ENCODE results near the gene SLC25A4.

SLC25A4 gene

DNA sequence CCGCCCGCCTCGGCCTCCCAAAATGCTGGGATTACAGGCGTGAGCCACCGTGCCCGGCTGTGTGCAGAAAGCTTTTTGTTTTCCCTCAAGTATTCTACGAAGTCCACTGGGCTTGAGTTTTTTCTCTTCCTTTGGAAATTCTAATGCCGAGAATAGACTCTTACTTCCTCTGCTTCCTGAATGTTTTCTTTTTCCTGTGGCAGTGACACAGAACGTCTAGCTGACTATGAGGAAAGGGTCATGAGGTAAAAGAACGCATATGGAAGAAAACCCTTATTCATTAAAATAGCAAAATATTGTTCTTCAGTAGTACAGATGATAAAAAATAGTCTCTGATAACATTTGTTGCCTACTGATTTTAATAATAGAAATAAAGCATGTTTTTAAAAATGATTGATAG, 4.9 kb upstream of the SLC25A4 start:
- Histone ChIP-seq H3K4me1 (ENCODE audit: control insufficient read depth, low read length) (peaks cover 7% of the 10 kb centered on the region), H3K27me3 (ENCODE audit: control insufficient read depth, low read length) (no peaks in the 10 kb centered on the region), H3K9me3 (ENCODE audit: control insufficient read depth, insufficient read depth, low read length) (no peaks in the 10 kb centered on the region), H3K4me2 (ENCODE audit: low read length) (no peak overlapping the region), H3K9me2 (replicated peaks; ENCODE audit: control insufficient read depth, low read length) (no peaks in the 10 kb centered on the region), H3K79me2 (ENCODE audit: control insufficient read depth, low read length) (no peaks in the 10 kb centered on the region), H3K4me3 (ENCODE audit: low read length) (no peak overlapping the region), H3K27ac (ENCODE audit: low read depth, low read length) (no peak overlapping the region), H3F3A (ENCODE audit: control insufficient read depth, insufficient read depth) (no peaks in the 10 kb centered on the region; the same call in 1 of the 2 replicates), H3K36me3 (ENCODE audit: control insufficient read depth, low read length) (no peaks in the 10 kb centered on the region), H4K20me1 (ENCODE audit: control insufficient read depth, insufficient read depth, low read depth, low read length) (no peaks in the 10 kb centered on the region)
- TF ChIP-seq, protein P1, sequence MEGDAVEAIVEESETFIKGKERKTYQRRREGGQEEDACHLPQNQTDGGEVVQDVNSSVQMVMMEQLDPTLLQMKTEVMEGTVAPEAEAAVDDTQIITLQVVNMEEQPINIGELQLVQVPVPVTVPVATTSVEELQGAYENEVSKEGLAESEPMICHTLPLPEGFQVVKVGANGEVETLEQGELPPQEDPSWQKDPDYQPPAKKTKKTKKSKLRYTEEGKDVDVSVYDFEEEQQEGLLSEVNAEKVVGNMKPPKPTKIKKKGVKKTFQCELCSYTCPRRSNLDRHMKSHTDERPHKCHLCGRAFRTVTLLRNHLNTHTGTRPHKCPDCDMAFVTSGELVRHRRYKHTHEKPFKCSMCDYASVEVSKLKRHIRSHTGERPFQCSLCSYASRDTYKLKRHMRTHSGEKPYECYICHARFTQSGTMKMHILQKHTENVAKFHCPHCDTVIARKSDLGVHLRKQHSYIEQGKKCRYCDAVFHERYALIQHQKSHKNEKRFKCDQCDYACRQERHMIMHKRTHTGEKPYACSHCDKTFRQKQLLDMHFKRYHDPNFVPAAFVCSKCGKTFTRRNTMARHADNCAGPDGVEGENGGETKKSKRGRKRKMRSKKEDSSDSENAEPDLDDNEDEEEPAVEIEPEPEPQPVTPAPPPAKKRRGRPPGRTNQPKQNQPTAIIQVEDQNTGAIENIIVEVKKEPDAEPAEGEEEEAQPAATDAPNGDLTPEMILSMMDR (IDR thresholded peaks at IDR 0.05; ENCODE audit: low read depth, low read length, poor library complexity, severe bottlenecking) = no peak
- TF ChIP-seq EZH2phosphoT487 (IDR thresholded peaks at IDR 0.05; ENCODE audit: borderline replicate concordance, low read length) = no peak

DNA sequence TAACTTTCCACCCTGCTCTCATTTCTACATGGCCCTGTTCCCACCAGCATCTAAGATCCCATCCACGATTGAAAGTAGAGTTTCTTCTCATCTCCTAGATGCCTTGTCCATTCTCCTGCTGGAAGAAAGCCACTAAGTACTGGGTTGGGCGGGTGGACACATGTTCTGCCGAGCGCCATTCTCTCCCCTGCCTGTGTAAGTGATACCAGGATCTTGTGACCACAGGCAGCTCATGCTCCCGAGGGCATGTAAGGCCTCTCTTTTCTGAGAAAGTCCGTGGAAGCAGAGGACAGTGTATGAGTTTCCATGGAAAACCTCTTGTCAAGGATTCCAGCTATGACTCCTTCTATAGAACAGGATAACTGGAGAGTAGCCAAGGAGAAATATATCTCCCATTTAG, 3.3 kb upstream of the SLC25A4 start:
- Histone ChIP-seq H4K20me1 (ENCODE audit: control insufficient read depth, insufficient read depth, low read depth, low read length) (no peaks in the 10 kb centered on the region), H3K4me3 (ENCODE audit: low read length) (no peak overlapping the region), H3K27ac (ENCODE audit: low read depth, low read length) (no peak overlapping the region), H3K4me2 (ENCODE audit: low read length) (no peak overlapping the region), H3K27me3 (ENCODE audit: control insufficient read depth, low read length) (no peaks in the 10 kb centered on the region), H3F3A (ENCODE audit: control insufficient read depth, insufficient read depth) (no peaks in the 10 kb centered on the region; the same call in 1 of the 2 replicates), H3K4me1 (ENCODE audit: control insufficient read depth, low read length) (peaks cover 17% of the 10 kb centered on the region), H3K79me2 (ENCODE audit: control insufficient read depth, low read length) (peaks cover 13% of the 10 kb centered on the region), H3K9me3 (ENCODE audit: control insufficient read depth, insufficient read depth, low read length) (no peaks in the 10 kb centered on the region), H3K9me2 (replicated peaks; ENCODE audit: control insufficient read depth, low read length) (no peaks in the 10 kb centered on the region), H3K36me3 (ENCODE audit: control insufficient read depth, low read length) (peaks cover 4% of the 10 kb centered on the region)
- no peak for TF ChIP-seq EZH2phosphoT487 (IDR thresholded peaks at IDR 0.05; ENCODE audit: borderline replicate concordance, low read length)
- TF ChIP-seq, protein P1 (IDR thresholded peaks at IDR 0.05; ENCODE audit: low read depth, low read length, poor library complexity, severe bottlenecking) = no peak

DNA sequence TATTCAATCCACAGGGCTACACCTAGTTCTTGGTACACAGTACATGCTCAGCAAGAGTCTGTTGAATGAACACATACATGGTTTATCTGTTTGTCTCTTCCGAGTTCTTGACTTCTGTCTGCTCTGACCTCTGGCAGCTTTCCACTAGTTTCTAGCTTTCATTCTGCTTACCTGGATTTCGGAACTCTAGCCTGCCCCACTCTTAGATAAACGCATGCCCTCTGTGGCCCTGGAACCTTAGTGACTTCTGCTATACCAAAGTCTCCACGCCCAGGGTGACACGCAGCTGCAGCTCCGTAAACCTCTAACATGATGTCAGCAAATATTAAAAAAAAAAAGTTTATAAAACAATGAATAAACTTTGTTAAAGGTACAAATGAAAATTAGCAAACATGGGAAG, 1.3 kb upstream of the SLC25A4 start:
- H3K4me1 ChIP-seq (ENCODE audit: control insufficient read depth, low read length) = peaks cover 20% of the 10 kb centered on the region
- H3K4me2 ChIP-seq (ENCODE audit: low read length) = no peak overlapping the region
- H3K79me2 ChIP-seq (ENCODE audit: control insufficient read depth, low read length) = peaks cover 22% of the 10 kb centered on the region
- no peaks in the 10 kb centered on the region for H4K20me1 ChIP-seq (ENCODE audit: control insufficient read depth, insufficient read depth, low read depth, low read length)
- peaks cover 2% of the 10 kb centered on the region; the same call in 1 of the 2 replicates for H3F3A ChIP-seq (ENCODE audit: control insufficient read depth, insufficient read depth)
- H3K9me2 ChIP-seq (replicated peaks; ENCODE audit: control insufficient read depth, low read length) = no peaks in the 10 kb centered on the region
- peaks cover 24% of the 10 kb centered on the region for H3K36me3 ChIP-seq (ENCODE audit: control insufficient read depth, low read length)
- no peak overlapping the region for H3K27ac ChIP-seq (ENCODE audit: low read depth, low read length)
- no peaks in the 10 kb centered on the region for H3K27me3 ChIP-seq (ENCODE audit: control insufficient read depth, low read length)
- H3K4me3 ChIP-seq (ENCODE audit: low read length) = no peak overlapping the region
- TF ChIP-seq EZH2phosphoT487 (IDR thresholded peaks at IDR 0.05; ENCODE audit: borderline replicate concordance, low read length) = no peak
- TF ChIP-seq, protein P1 (IDR thresholded peaks at IDR 0.05; ENCODE audit: low read depth, low read length, poor library complexity, severe bottlenecking) = no peak
- no peaks in the 10 kb centered on the region for H3K9me3 ChIP-seq (ENCODE audit: control insufficient read depth, insufficient read depth, low read length)

Measured in DOHH2 (cell line).